Stimulated activated CD8-positive, alpha-beta memory T cell treated with anti-CD3 and anti-CD28 coated beads, Interleukin-7, amount 100 ng/mL, for 4 hours (primary cell): ENCODE measurements around the gene ZNF212.
"Not testable (repeated sequence)": the region's sequence is repeated elsewhere in the genome, so short reads cannot be mapped to it uniquely, and the experiment has no call there.

Experiments
- DNase-seq, 2 donors: peaks; one replicate each; pipeline ENCODE4 v3.0.0-alpha.2; 2020; ENCODE audit warnings: low read depth in 2 of 2

Gene ZNF212

DNA sequence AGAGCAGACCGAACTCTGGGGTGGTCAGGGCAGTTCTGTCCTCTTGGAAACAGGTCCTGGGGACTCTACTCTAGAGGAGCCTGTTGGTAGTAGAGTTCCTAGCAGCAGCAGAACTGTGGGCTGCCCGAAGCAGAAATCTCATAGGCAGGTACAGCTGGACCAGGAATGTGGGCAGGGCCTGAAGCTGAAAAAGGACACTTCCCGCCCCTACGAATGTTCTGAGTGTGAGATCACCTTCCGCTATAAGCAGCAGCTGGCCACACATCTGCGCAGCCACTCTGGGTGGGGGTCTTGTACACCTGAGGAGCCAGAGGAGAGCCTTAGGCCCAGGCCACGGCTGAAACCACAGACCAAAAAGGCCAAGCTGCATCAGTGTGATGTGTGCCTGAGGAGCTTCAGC lies 14.2 kb downstream of the ZNF212 start:
- no peak for DNase-seq

DNA sequence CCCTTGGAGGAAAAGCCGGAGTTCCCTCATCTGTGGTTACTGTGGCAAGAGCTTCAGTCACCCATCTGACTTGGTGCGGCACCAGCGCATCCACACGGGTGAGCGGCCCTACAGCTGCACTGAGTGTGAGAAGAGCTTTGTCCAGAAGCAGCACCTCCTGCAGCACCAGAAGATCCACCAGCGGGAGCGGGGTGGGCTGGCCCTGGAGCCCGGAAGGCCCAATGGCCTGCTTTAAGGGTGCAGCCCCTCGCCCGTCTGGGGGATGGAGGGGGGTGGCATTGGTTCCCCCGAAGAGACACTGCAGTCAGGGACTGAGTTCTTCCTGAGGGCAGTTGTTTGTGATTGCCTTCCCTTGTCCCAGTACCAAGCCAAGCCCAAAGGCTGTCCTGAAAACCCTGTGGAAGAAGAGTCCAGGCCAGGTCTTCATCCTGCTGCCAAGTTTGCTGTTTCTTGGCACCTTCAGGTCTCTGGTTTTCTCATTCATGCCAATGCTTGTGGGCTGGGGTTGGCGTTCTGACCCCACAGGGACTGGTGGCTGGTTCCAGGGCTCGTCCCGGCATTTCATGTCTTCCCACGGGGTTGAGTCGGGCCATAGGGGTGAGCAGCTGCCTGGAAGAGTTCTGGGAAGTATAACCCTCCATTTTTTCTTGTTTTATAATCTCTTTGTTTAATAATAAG lies 14.9 kb downstream of the ZNF212 start:
- DNase-seq, result no peak

GRCh38 chr7:149255174-149255573 lies 15.7 kb downstream of the ZNF212 start:
- no peak for DNase-seq

GRCh38 chr7:149256568-149256967 lies 17.1 kb downstream of the ZNF212 start:
- DNase-seq, result no peak

- no peak for DNase-seq
These were observed 17.7 kb downstream of the ZNF212 start for GRCh38 chr7:149257146-149257545.

DNA sequence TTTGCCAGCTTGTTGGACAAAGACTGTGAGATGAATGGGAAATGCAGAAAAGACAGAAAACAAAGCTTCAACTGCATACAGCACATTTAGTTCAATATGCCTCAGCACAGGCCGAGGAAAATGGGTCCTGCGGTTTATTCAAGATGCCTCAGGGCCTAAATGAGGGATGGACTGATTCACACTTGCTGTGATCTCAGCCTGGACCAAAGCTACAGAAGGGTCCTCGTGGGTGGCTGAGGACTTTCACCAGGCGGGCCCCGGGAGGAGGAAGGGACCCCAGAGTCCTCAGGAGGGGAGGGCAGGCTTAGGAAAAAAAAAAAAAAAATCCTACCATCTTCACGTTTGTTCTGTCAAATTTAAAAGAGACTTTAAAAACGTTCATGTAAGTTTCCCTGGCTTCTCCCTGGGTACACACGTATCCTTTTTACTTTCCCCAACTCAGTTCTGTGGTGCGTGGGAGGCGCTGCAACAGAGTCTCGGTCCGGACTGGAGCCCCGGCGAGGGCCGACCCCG lies 21.9 kb downstream of the ZNF212 start:
- no peak for DNase-seq

- DNase-seq, result peak; percentile 73 to 85
These were observed 22.6 kb downstream of the ZNF212 start, which contains the start of gene ZNF783 for GRCh38 chr7:149261829-149262617. Gene ZNF783, plus strand, starts transcription at chr7:149262196. Its CDS starts 138 bp downstream, at chr7:149262334.

GRCh38 chr7:149266451-149266850 lies 27.0 kb downstream of the ZNF212 start:
- no peak for DNase-seq

- no peak for DNase-seq
These were observed 28.3 kb downstream of the ZNF212 start for GRCh38 chr7:149267733-149268132.

- not testable (repeated sequence) for DNase-seq
These were observed 35.0 kb downstream of the ZNF212 start for GRCh38 chr7:149274424-149274823.

- no peak for DNase-seq
These were observed 38.4 kb downstream of the ZNF212 start for GRCh38 chr7:149277871-149278270.

DNA sequence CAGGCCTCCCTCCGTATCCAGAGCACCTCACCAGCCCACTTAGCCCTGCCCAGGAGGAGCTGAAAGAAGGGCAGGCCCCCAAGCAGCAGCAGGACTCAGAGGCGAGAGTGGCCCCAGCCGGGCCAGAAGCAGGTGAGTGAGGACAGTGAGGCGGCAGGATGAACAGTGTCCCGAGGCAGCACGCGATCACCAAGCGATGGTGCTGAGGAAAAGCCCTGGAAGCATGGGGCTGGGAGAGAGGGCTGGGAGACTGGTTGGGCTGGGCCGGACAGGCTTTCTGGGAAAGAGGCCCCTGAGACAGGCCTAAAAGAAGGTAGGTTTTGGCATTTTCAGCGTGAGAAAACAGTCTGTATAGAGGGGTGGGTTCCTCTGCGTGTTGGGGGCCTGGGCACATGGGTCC lies 38.9 kb downstream of the ZNF212 start:
- no peak for DNase-seq

DNA sequence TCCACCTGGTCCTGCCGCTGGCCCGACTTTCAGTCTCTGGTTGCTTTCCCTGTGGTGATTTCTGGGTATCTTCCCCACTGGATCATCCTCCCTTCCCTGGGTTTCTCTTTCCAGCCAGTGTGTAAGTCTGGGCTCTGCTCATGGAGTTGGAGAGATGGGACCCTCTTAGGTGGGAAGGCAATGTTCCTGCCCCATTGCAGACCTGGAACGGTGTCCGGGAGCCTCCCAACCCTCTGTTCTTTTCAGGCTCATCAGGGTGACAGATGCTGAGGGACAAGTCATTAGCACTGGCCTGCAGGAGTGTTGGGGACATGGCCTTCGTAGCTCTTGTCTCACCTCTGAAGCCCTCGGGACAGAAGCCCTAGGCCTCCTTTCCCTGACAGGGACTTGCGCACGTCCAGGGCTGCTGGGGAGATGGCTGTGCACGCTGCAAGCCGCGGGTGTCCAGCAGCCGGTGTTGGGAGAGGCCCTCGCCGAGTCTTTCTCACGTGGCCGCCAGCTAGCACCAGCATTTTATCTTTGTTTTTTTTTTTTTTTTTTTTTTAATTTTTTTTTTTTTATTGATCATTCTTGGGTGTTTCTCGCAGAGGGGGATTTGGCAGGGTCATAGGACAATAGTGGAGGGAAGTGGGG lies 39.8 kb downstream of the ZNF212 start:
- DNase-seq, result no peak

DNA sequence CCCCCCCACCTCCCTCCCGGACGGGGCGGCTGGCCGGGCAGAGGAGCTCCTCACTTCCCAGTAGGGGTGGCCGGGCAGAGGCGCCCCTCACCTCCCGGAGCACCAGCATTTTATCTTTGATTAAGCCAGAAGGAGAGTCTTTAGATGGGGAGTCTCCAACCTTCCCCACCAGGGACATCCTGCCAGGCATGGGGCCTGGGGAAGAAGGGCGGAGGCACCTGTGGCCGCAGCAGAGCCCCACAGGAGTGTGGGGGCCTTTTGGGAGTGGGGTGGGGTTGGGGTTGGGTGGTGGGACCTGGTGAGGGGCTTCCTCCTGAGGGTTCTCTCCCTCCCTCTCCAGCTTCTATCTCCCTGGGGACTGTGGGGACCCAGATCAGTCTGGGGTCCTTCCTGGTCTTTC lies 40.7 kb downstream of the ZNF212 start:
- DNase-seq, result no peak

DNA sequence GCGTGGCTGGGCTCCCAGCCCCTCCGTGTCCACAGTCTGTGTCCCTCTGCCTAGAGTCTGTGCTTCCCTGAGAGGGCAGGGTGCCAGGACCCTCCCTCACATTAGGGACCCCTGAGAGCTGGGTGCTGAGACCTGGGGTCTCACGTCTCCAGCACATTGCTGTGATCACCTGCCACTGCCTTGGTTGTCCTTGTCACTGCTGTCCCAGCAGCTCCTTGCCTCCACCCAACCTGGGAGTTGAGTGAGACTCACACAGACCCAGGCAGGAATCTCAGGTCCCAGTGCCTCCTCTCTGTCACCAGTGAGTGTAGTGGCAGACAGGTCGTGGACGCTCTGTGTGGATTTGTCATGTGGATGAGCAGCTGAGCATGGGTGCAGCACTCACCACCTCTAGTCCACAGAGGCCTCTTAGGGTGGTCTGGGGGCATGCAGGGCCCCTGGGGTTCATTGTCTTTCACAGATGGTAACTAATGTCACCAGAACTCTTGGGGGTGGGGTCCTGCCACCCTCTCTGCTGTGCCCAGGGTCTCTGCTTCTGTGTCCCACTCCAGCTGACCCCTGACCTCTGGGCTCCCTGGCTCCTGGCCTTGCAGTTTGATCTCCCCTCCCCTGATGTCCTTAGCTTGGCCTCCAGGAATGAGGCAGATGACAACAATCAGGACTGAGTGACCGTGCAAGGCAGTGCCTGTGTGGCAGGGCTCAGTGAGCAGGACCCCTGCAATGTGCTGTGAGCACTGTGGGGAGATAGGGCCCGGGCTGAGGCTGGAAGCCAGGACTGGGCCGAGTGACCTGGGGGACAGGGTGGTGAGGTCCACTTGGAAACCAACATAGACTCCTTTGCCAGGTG lies 41.4 kb downstream of the ZNF212 start:
- DNase-seq, result no peak

GRCh38 chr7:149281508-149282330 lies 42.3 kb downstream of the ZNF212 start:
- DNase-seq, result no peak

DNA sequence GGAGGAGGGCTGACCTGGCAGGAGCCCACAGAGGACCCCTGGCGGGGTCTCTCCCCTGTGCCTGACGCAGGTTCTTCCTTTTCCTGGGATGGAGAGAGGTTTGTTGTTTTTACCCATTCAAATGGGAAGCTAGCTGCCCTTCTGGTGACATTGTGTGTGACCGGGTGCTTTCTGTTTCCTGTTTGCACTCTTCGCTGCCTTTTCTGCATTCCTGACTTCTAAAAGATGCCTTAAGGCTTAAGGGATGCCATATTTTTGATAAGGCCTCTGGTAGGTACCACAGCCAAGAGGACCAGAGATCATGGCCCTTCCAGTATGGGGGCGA lies 42.8 kb downstream of the ZNF212 start:
- no peak for DNase-seq

DNA sequence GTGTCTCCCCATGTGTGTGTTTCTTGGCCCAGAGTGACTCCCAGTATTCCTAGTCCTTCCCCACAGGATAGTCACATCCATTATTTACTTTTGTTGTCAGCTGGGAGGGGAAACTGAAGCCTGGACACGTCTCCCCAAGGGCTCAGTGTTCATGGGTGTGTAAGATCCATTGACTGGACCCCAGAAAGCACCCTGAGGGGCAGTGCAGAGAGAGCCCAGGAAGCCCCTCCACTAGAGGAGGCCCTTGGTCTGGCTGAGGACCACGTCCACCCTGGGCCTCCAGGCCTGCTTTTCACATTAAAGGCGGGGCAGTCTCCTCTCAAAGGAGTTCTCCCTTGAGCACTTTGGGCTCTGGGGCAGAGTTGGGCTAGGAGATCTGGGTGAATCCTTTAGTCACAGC lies 43.9 kb downstream of the ZNF212 start:
- DNase-seq, result no peak

GRCh38 chr7:149284343-149284742 lies 44.9 kb downstream of the ZNF212 start:
- DNase-seq, result no peak

- peak; percentile 95 to 96 for DNase-seq
These were observed 45.6 kb downstream of the ZNF212 start for GRCh38 chr7:149284850-149285585.
